ENCODE results near the gene MAFF. TPM values are rescaled to one million over a fixed set of nuclear protein-coding genes. Genes with fewer than 3 reads are reported as not detected.

MAFF gene
- total and polyA plus RNA-seq, 9 of the 15 experiments (the other 6 are each of a cell fraction or from before 2014, with no cell fraction given), result 0.51 to 8.0 (median 5.4) TPM

DNA sequence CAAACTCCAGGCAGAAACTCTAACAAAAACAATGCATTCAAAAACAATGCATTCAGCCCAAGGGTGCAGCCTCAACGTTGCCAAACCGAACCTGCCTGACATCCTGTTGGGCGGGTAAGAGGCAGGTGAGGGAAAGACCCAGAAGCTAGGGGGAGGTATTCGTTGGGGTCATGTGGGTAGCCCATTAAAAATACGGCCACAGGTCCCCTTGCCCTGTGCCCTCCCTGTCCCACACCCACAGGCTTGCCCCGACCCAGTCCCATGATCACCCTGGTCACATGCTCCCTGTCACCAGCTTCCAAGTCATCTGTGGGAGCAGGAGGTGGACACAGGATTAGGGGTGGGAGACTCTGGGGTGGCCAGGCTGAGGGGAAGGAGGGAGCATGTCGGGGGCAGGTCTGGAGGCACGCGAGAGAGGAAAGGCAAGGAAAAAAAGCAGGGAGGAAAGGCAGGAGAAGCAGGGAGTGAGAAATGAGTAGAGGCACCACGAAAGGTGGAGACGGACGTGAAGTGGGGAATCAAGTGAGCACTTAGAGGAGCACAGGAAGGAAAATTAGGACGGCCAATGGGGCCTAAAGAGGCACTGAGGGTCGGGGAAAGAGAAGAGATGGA lies 20.8 kb upstream of the MAFF start (continued):
- TF ChIP-seq, protein P1, sequence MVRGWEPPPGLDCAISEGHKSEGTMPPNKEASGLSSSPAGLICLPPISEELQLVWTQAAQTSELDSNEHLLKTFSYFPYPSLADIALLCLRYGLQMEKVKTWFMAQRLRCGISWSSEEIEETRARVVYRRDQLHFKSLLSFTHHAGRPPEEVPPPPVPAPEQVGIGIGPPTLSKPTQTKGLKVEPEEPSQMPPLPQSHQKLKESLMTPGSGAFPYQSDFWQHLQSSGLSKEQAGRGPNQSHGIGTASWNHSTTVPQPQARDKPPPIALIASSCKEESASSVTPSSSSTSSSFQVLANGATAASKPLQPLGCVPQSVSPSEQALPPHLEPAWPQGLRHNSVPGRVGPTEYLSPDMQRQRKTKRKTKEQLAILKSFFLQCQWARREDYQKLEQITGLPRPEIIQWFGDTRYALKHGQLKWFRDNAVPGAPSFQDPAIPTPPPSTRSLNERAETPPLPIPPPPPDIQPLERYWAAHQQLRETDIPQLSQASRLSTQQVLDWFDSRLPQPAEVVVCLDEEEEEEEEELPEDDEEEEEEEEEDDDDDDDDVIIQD (CRISPR knock-in tag; IDR thresholded peaks at IDR 0.05), result 0 out of 2 replicates have a peak, but pooled peaks have one; percentile 36
- TF ChIP-seq SMARCA5 (IDR thresholded peaks at IDR 0.05) (0 out of 2 replicates have a peak, but pooled peaks have one; percentile 27), POLR2B (IDR thresholded peaks at IDR 0.05; ENCODE audit: low read depth, partially characterized antibody) (peak; percentile 81), DPF2 (IDR thresholded peaks at IDR 0.05) (peak; percentile 39; the same call in 1 of the 2 replicates), ZNF766 (CRISPR knock-in tag; conservative IDR thresholded peaks at IDR 0.05) (peak; percentile 20; the same call in 1 of the 2 replicates), KDM5B (IDR thresholded peaks at IDR 0.05; ENCODE audit: insufficient replicate concordance, low read depth, low read length) (peak; percentile 16), HDGF (IDR thresholded peaks at IDR 0.05) (peak; percentile 95), RAD51 (IDR thresholded peaks at IDR 0.05; ENCODE audit: borderline replicate concordance, low read depth) (peak; percentile 64), NFRKB (IDR thresholded peaks at IDR 0.05; ENCODE audit: low read depth) (peak; percentile 97), BRD9 (IDR thresholded peaks at IDR 0.05; ENCODE audit: low read depth, partially characterized antibody) (peak; percentile 95), NR4A1 (CRISPR knock-in tag; IDR thresholded peaks at IDR 0.05) (no peak), NR4A1 (tag; IDR thresholded peaks at IDR 0.05) (peak; percentile 55; the same call in 1 of the 2 replicates), ZNF263 (CRISPR knock-in tag; IDR thresholded peaks at IDR 0.05; ENCODE audit: borderline replicate concordance) (0 out of 2 replicates have a peak, but pooled peaks have one; percentile 26), ZSCAN32 (CRISPR knock-in tag; IDR thresholded peaks at IDR 0.05) (no peak), ZKSCAN8 (CRISPR knock-in tag; IDR thresholded peaks at IDR 0.05) (peak; percentile 77; the same call in 1 of the 2 replicates), ZNF584 (CRISPR knock-in tag; IDR thresholded peaks at IDR 0.05; ENCODE audit: low read depth) (peak; percentile 90; the same call in 1 of the 2 replicates), NEUROD1 (IDR thresholded peaks at IDR 0.05; ENCODE audit: borderline replicate concordance, low read depth, low read length, partially characterized antibody) (no peak), TAF7 (tag; IDR thresholded peaks at IDR 0.05) (peak; percentile 34; the same call in 1 of the 2 replicates), ZNF41 (CRISPR knock-in tag; conservative IDR thresholded peaks at IDR 0.05) (0 out of 2 replicates have a peak, but pooled peaks have one; percentile 3), FOXJ2 (tag; IDR thresholded peaks at IDR 0.05) (peak; percentile 69; the same call in 1 of the 2 replicates), PHB2 (IDR thresholded peaks at IDR 0.05; ENCODE audit: low read depth) (0 out of 2 replicates have a peak, but pooled peaks have one; percentile 40), HDAC2 (IDR thresholded peaks at IDR 0.05) (no peak), HDAC1 (IDR thresholded peaks at IDR 0.05) (peak in 1 of 2 experiments; percentile 73; a peak in 2 of 4 replicates), MYC (IDR thresholded peaks at IDR 0.05; ENCODE audit: low read depth, low read length) (peak; percentile 14; the same call in 1 of the 2 replicates), MYC (CRISPR knock-in tag; IDR thresholded peaks at IDR 0.05; ENCODE audit: borderline replicate concordance, low read depth) (no peak)
- TF ChIP-seq, protein P2, sequence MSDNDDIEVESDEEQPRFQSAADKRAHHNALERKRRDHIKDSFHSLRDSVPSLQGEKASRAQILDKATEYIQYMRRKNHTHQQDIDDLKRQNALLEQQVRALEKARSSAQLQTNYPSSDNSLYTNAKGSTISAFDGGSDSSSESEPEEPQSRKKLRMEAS (CRISPR knock-in tag; IDR thresholded peaks at IDR 0.05), result peak; percentile 23; the same call in 1 of the 2 replicates
- TF ChIP-seq, protein P3, sequence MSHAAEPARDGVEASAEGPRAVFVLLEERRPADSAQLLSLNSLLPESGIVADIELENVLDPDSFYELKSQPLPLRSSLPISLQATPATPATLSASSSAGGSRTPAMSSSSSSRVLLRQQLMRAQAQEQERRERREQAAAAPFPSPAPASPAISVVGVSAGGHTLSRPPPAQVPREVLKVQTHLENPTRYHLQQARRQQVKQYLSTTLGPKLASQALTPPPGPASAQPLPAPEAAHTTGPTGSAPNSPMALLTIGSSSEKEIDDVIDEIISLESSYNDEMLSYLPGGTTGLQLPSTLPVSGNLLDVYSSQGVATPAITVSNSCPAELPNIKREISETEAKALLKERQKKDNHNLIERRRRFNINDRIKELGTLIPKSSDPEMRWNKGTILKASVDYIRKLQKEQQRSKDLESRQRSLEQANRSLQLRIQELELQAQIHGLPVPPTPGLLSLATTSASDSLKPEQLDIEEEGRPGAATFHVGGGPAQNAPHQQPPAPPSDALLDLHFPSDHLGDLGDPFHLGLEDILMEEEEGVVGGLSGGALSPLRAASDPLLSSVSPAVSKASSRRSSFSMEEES (CRISPR knock-in tag; IDR thresholded peaks at IDR 0.05), result peak; percentile 45
